GM21723 (cell line): ENCODE measurements around the gene NDUFS2.

Experiments
- ATAC-seq: cut with Tn5 transposase; IDR thresholded peaks from one replicate; pipeline ENCODE4 v1.9.1; 2021; ENCODE audit warnings: mild to moderate bottlenecking, moderate library complexity; ENCODE audit not compliant: unreplicated experiment

The NDUFS2 gene

GRCh38 chr1:161193561-161194235 lies 8.5 kb upstream of the NDUFS2 start:
- ATAC-seq = no peak

GRCh38 chr1:161195171-161195570 lies 7.0 kb upstream of the NDUFS2 start:
- peak; percentile 61 for ATAC-seq

- ATAC-seq = no peak
These were observed 6.1 kb upstream of the NDUFS2 start for GRCh38 chr1:161196111-161196510.

GRCh38 chr1:161196521-161197451 lies 5.4 kb upstream of the NDUFS2 start:
- ATAC-seq = no peak

- no peak for ATAC-seq
These were observed 4.5 kb upstream of the NDUFS2 start for GRCh38 chr1:161197560-161198193.

GRCh38 chr1:161198194-161198896 lies 3.8 kb upstream of the NDUFS2 start:
- no peak for ATAC-seq

GRCh38 chr1:161198897-161199431 lies 3.2 kb upstream of the NDUFS2 start, which contains the start of gene ADAMTS4:
Gene ADAMTS4 (minus strand): TSS chr1:161199054. CDS start chr1:161198627, 427 bp downstream.
- no peak for ATAC-seq

GRCh38 chr1:161199506-161200139 lies 2.5 kb upstream of the NDUFS2 start:
- ATAC-seq = no peak

- ATAC-seq = no peak
These were observed 1.7 kb upstream of the NDUFS2 start for GRCh38 chr1:161200421-161200991.

GRCh38 chr1:161200992-161201835 lies 953 bp upstream of the NDUFS2 start:
- ATAC-seq = no peak

GRCh38 chr1:161206411-161207140 lies 4.4 kb downstream of the NDUFS2 start:
- no peak for ATAC-seq

GRCh38 chr1:161207173-161207572 lies 5.0 kb downstream of the NDUFS2 start:
- no peak for ATAC-seq

GRCh38 chr1:161209790-161210409 lies 7.7 kb downstream of the NDUFS2 start:
- ATAC-seq = peak; percentile 72

- ATAC-seq = no peak
These were observed 12.2 kb downstream of the NDUFS2 start for GRCh38 chr1:161214369-161214768.

GRCh38 chr1:161215076-161215475 lies 12.9 kb downstream of the NDUFS2 start, which contains the start of gene FCER1G:
Gene FCER1G (plus strand): TSS chr1:161215295. CDS start chr1:161215322, 27 bp downstream.
- ATAC-seq = no peak

GRCh38 chr1:161216945-161217712 lies 15.0 kb downstream of the NDUFS2 start:
- peak; percentile 85 for ATAC-seq

- no peak for ATAC-seq
These were observed 15.7 kb downstream of the NDUFS2 start for GRCh38 chr1:161217831-161218230.
